Subcutaneous adipose tissue (tissue), 4 donors: ENCODE data around the gene KLC4. TPM values are rescaled to one million over a fixed set of nuclear protein-coding genes. Genes with fewer than 3 reads are reported as not detected.

ENCODE experiments used
- total RNA-seq, 4 donors: library from RNA; depleted of rRNA; stranded (reverse); fragments of >200 nt; gene quantifications; one replicate each; pipeline ENCODE4 v1.1.0, GENCODE V29; 2016
- TF ChIP-seq, protein P1 (sequence below): fragments of 450-650 bp; IDR thresholded peaks from one replicate; pipeline ENCODE4 v1.5.1; 2016; ENCODE audit warnings: low read depth, mild to moderate bottlenecking, control low read depth, antibody characterized with exemption, moderate library complexity

The KLC4 gene
- total RNA-seq, 4 donors from 2014 or later = 10.9 to 24.7 (median 21.9) TPM

DNA sequence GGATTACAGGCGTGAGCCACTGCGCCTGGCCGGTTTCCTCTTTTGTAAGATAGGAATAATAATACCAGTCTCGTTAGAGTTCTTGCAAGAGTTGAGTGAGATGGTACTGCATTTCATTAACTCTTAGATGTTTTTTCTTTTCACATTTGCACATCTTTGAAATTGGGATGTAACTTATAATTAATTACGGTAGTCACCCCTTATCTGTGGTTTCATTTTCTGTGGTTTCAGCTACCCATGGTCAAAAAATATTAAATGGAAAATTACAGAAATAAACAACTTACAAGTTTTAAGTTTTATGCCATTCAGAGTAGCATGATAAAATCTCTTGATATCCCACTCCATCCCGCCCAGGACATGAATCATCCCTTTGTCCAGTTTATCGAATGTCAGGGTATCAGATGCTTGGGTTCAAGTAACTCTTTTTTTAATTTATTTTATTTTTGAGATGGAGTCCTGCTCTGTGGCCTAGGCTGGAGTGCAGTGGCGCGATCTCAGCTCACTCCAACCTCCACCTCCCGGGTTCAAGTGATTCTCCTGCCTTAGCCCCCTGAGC is 32.1 kb downstream of the KLC4 start:
- TF ChIP-seq, protein P1, sequence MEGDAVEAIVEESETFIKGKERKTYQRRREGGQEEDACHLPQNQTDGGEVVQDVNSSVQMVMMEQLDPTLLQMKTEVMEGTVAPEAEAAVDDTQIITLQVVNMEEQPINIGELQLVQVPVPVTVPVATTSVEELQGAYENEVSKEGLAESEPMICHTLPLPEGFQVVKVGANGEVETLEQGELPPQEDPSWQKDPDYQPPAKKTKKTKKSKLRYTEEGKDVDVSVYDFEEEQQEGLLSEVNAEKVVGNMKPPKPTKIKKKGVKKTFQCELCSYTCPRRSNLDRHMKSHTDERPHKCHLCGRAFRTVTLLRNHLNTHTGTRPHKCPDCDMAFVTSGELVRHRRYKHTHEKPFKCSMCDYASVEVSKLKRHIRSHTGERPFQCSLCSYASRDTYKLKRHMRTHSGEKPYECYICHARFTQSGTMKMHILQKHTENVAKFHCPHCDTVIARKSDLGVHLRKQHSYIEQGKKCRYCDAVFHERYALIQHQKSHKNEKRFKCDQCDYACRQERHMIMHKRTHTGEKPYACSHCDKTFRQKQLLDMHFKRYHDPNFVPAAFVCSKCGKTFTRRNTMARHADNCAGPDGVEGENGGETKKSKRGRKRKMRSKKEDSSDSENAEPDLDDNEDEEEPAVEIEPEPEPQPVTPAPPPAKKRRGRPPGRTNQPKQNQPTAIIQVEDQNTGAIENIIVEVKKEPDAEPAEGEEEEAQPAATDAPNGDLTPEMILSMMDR = no peak

DNA sequence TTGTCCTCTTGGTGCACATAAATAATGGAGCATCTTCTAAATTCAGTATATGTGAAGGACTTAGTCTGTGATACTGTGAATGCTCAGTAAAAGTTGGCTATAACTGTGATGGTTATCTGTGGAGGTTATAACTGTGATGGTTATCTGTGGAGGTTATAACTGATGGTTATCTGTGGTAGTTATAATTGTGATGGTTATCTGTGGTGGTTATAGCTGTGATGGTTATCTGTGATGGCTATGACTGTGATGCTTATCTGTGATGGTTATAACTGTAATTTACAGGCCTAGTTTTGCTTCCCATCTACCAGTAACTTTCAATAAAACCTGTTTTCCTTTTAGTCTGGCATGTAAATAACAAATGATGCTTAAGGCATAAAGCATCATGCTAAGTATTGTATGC is 33.2 kb downstream of the KLC4 start:
- TF ChIP-seq, protein P1 = no peak

DNA sequence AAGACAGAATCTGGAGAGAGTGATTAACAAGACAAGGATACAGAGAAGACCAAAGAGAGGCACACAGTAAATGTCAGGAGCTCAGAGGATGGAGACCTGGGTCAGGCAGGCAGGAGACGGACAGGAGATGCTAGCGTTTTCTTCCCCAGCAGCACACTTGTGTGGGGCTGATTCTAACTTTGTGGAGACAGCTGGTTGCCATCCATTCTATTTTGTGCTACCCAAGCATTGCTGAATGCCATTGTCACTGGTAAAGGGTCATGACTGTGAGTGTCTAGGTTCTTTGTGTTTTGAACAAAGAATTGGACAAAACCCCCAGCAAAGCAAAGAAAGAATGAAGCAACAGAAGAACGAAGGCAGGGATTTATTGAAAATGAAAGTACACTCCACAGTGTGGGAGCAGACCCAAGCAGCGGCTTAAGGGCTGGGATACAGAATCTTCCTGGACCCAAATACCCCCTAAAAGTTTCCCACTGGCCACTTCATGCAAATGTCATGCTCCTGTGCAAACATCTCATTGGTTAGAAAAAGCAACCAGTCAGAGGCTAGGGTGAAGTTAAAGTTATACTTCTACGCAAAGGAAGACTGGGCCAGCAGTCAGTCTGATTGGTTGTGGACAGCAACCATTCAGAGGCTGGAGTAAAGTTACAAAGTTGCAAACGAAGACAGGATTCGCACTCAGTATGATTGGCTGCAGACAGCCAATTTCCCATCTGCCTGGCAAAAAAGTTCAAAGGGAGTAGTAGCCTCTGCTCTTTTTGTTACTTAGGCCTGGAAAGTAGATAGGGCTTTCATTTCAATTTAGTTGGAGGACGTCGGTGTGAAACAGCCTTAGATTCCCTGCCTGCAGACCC is 34.2 kb downstream of the KLC4 start:
- TF ChIP-seq, protein P1 = no peak

DNA sequence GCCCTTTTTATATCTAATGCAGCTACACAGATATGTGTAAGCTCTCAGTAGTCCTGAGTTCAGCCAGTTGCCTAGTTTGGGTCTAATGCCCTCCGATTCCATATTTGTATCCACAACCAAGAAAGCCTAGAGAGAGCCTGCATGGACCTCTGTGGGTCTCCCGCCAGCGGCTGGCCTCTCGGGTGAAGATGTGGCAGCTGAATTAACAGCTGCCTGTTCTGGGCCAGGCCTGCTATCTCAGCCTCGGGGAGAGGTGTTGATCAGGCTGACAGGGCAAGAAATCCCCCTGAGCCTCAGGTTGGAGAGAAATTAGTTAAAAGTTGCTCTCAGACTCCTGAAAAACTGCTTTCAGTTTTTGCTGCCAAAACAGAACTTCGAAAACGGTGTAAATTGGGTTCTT is 36.5 kb downstream of the KLC4 start:
- TF ChIP-seq, protein P1 = no peak

DNA sequence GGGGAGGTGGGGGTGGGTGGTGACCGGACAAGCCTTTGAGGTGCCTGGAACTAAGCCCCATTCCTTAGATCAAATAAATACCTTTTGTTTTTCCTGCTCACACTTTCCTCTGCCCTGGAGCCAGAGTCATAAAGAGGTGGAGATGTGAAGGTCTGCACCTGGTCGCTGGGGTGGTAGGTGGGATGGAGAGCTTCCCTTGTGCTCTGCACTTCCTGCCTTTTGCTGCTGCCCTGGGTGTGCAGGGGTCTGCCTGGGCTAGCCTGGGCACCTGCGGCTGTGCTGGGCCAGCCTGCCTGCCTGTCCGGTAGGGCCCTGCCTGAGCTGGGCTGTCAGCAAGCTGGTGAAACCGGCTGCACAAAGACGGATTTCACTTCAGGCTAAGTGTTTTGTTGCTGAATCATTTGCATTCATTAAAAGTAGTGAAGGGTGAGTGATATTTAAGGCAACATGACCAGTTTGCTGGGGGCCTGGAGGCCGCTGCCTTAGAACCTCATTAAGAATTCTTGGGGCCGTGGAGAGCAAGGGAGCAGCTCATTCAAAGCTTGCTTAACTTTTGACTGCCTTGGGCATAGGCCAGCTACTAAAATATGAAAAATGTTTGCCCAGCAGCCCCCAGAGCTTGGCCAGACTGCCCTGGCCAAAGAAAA is 37.1 kb downstream of the KLC4 start:
- TF ChIP-seq, protein P1 = no peak

DNA sequence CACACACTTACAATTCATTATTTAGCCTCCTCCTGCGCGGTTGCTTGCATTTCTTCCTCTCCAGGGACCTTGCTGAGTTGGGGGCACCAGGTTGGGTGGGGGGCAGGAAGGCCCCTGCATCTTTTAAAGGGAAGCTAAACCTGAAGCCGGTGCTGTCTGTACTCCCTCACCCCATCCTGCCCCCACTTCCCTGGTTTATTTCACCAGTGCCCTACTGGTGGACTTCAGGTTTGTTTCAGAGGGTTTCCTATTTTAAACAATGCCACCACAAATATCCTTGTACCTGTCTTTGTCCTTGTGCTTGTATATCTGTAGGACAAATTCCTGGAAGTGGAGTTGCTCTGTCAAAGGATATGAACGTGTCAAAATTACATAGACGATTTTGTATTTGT is 37.7 kb downstream of the KLC4 start:
- TF ChIP-seq, protein P1 = no peak

DNA sequence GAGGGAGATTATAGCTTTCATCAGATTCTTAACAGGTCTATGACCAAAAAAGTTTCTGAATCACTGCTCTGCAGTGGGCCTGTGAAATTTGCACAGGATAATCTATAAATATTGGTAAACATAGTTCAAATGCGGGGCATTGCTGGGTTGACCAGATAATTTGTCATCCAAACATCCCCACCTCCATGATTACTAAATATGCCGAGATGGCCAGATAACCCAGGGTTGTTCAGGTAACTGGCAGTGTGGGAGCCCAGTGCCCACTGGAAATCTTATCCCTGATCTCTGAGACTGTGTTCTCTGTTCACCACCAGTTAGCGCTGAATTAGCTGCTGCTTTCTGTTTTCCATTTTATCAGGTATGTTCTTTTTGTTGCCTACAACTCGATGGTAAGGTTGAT is 38.1 kb downstream of the KLC4 start:
- TF ChIP-seq, protein P1 = no peak
